PFSK-1 (cell line): ENCODE measurements around the gene LCOR.

Source experiments
- TAF1 ChIP-seq: IDR thresholded peaks from 2 replicates; pipeline ENCODE4 v1.6.1; 2012; ENCODE audit warnings: low read length, control low read depth, borderline replicate concordance; ENCODE audit not compliant: insufficient read depth
- TF ChIP-seq, protein P1 (sequence below), 2 experiments: IDR thresholded peaks; 2 replicates each; pipeline versions ENCODE4 v1.6.1 to v1.8.0; 2011 to 2012; ENCODE audit warnings: low read depth in 2 of 2, low read length in 2 of 2, control low read depth in 1 of 2, inconsistent platforms in 1 of 2, mild to moderate bottlenecking in 1 of 2, moderate library complexity in 1 of 2; ENCODE audit not compliant: insufficient read depth in 1 of 2

DNA sequence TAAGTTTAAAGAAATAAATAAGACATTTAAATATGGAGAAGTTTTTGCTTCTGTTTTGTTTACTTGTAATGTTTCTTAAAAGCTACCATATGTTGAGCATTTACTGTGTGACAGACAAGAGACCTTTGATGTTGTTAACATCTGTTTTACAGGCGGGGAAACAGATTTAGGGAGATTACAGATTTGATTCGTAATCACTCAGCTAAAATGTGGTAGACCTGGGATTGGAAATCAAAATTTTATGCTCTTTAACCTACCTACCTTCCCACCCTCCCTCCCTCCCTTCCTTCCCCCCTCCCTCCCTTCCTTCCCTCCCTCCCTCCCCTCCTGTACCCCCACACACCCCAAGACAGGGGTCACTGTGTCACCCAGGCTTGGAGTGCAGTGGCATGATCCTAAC lies 11.7 kb downstream of the LCOR start:
- TF ChIP-seq, protein P1, sequence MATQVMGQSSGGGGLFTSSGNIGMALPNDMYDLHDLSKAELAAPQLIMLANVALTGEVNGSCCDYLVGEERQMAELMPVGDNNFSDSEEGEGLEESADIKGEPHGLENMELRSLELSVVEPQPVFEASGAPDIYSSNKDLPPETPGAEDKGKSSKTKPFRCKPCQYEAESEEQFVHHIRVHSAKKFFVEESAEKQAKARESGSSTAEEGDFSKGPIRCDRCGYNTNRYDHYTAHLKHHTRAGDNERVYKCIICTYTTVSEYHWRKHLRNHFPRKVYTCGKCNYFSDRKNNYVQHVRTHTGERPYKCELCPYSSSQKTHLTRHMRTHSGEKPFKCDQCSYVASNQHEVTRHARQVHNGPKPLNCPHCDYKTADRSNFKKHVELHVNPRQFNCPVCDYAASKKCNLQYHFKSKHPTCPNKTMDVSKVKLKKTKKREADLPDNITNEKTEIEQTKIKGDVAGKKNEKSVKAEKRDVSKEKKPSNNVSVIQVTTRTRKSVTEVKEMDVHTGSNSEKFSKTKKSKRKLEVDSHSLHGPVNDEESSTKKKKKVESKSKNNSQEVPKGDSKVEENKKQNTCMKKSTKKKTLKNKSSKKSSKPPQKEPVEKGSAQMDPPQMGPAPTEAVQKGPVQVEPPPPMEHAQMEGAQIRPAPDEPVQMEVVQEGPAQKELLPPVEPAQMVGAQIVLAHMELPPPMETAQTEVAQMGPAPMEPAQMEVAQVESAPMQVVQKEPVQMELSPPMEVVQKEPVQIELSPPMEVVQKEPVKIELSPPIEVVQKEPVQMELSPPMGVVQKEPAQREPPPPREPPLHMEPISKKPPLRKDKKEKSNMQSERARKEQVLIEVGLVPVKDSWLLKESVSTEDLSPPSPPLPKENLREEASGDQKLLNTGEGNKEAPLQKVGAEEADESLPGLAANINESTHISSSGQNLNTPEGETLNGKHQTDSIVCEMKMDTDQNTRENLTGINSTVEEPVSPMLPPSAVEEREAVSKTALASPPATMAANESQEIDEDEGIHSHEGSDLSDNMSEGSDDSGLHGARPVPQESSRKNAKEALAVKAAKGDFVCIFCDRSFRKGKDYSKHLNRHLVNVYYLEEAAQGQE (IDR thresholded peaks at IDR 0.05; ENCODE audit: insufficient read depth in 1 of 2, low read depth in 2 of 2, low read length in 2 of 2) = no peak
- TF ChIP-seq TAF1 = no peak
